Measurements from ENCODE around the gene PPIC. TPM values are rescaled to one million over a fixed set of nuclear protein-coding genes. Genes with fewer than 3 reads are reported as not detected.
"Not testable (repeated sequence)": the region's sequence is repeated elsewhere in the genome, so short reads cannot be mapped to it uniquely, and the experiment has no call there.

Gene PPIC
- total RNA-seq, 2 donors from 2014 or later = not detected

- Mint-ChIP-seq H3K27ac (no peak overlapping the region), H3K36me3 (no peaks in the 10 kb centered on the region), H3K9me3 (no peaks in the 10 kb centered on the region)
- no peak for ATAC-seq
- DNase-seq (ENCODE audit: low spot score in 2 of 2) = no peak
These were observed 57.8 kb downstream of the PPIC start for GRCh38 chr5:122978644-122979297.

- ATAC-seq (no peak), DNase-seq (ENCODE audit: low spot score in 2 of 2) (no peak)
- H3K9me3 Mint-ChIP-seq = no peaks in the 10 kb centered on the region
- no peaks in the 10 kb centered on the region for H3K36me3 Mint-ChIP-seq
- no peak overlapping the region for H3K27ac Mint-ChIP-seq
These were observed 58.5 kb downstream of the PPIC start for GRCh38 chr5:122978068-122978467.

GRCh38 chr5:122977319-122977718 lies 59.2 kb downstream of the PPIC start:
- H3K36me3 Mint-ChIP-seq = no peaks in the 10 kb centered on the region
- H3K9me3 Mint-ChIP-seq = no peaks in the 10 kb centered on the region
- no peak for ATAC-seq
- no peak overlapping the region for H3K27ac Mint-ChIP-seq
- no peak for DNase-seq (ENCODE audit: low spot score in 2 of 2)

GRCh38 chr5:122974251-122974650 lies 62.3 kb downstream of the PPIC start:
- H3K9me3 Mint-ChIP-seq; H3K27ac Mint-ChIP-seq; DNase-seq (ENCODE audit: low spot score in 2 of 2); ATAC-seq; H3K36me3 Mint-ChIP-seq: not testable (repeated sequence)

- DNase-seq (ENCODE audit: low spot score in 2 of 2); H3K27ac Mint-ChIP-seq; ATAC-seq; H3K9me3 Mint-ChIP-seq; H3K36me3 Mint-ChIP-seq: not testable (repeated sequence)
These were observed 62.8 kb downstream of the PPIC start for GRCh38 chr5:122973759-122974158.

Other genes starting within 250 kb of the PPIC start
- 1 to 10 TPM; 1.8 to 6.4 TPM for gene SNX24, start 191.1 kb downstream of the PPIC start, total RNA-seq
- not detected for gene PRDM6, start 52.5 kb upstream of the PPIC start, total RNA-seq